ENCODE data around the gene HSPE1.
"Not testable (repeated sequence)": the region's sequence is repeated elsewhere in the genome, so short reads cannot be mapped to it uniquely, and the experiment has no call there.

HSPE1 gene

GRCh38 chr2:197548582-197548981 is 48.4 kb downstream of the HSPE1 start:
- DNase-seq (ENCODE audit: low spot score), result no peak
- in situ Hi-C loops (cut with MboI; ENCODE audit: low pct_unique_long_range_greater_than_20kb, low sequenced_read_pairs, unreplicated experiment), result no loop called here
- no peak for TF ChIP-seq CTCF (IDR thresholded peaks at IDR 0.05; ENCODE audit: extremely low read depth, insufficient read depth, missing control alignments)

GRCh38 chr2:197551260-197551659 is 51.1 kb downstream of the HSPE1 start:
- DNase-seq (ENCODE audit: low spot score); in situ Hi-C loops (cut with MboI; ENCODE audit: low pct_unique_long_range_greater_than_20kb, low sequenced_read_pairs, unreplicated experiment): not testable (repeated sequence)
